Measurements from ENCODE around the gene CA11.

Gene CA11

GRCh38 chr19:48600679-48601417 is 45.1 kb downstream of the CA11 start:
- H3K4me1 ChIP-seq (ENCODE audit: low read length): no peaks in the 10 kb centered on the region
- no peaks in the 10 kb centered on the region for H3K9me2 ChIP-seq (replicated peaks; ENCODE audit: insufficient read depth, low read length)
- no peak for DNase-seq
- no peak overlapping the region for H3K9ac ChIP-seq (ENCODE audit: low read length)
- no peak overlapping the region for H3K4me3 ChIP-seq (ENCODE audit: low read length)
- H3K79me2 ChIP-seq (ENCODE audit: low read length): no peaks in the 10 kb centered on the region
- no peaks in the 10 kb centered on the region for H3K9me3 ChIP-seq (replicated peaks; ENCODE audit: insufficient read depth, low read length)
- H3F3A ChIP-seq (ENCODE audit: insufficient read depth, low read length): no peaks in the 10 kb centered on the region
- no peak overlapping the region for H3K4me2 ChIP-seq (ENCODE audit: low read depth, low read length)
- no peaks in the 10 kb centered on the region for H3K36me3 ChIP-seq (replicated peaks; ENCODE audit: insufficient read depth, low read length)
- no peaks in the 10 kb centered on the region for H4K20me1 ChIP-seq (ENCODE audit: insufficient read depth, low read length)
- H3K27me3 ChIP-seq (replicated peaks; ENCODE audit: insufficient read depth, low read length): peaks cover 79% of the 10 kb centered on the region
- no peak overlapping the region for H2AFZ ChIP-seq (ENCODE audit: low read length)
- no peak for TF ChIP-seq CTCF (IDR thresholded peaks at IDR 0.05; ENCODE audit: low read length)
- no peak for TF ChIP-seq EZH2phosphoT487 (IDR thresholded peaks at IDR 0.05; ENCODE audit: low read length)
- TF ChIP-seq EZH2 (optimal IDR thresholded peaks at IDR 0.05; ENCODE audit: low read depth, low read length): no peak
- no peak overlapping the region for H3K27ac ChIP-seq (ENCODE audit: low read length)

GRCh38 chr19:48598996-48599700 is 46.8 kb downstream of the CA11 start:
- no peak overlapping the region for H3K4me2 ChIP-seq (ENCODE audit: low read depth, low read length)
- no peaks in the 10 kb centered on the region for H4K20me1 ChIP-seq (ENCODE audit: insufficient read depth, low read length)
- no peaks in the 10 kb centered on the region for H3K36me3 ChIP-seq (replicated peaks; ENCODE audit: insufficient read depth, low read length)
- H3K27ac ChIP-seq (ENCODE audit: low read length): no peak overlapping the region
- no peaks in the 10 kb centered on the region for H3K9me2 ChIP-seq (replicated peaks; ENCODE audit: insufficient read depth, low read length)
- H3F3A ChIP-seq (ENCODE audit: insufficient read depth, low read length): no peaks in the 10 kb centered on the region
- no peaks in the 10 kb centered on the region for H3K79me2 ChIP-seq (ENCODE audit: low read length)
- H3K9ac ChIP-seq (ENCODE audit: low read length): no peak overlapping the region
- H3K27me3 ChIP-seq (replicated peaks; ENCODE audit: insufficient read depth, low read length): peaks cover 87% of the 10 kb centered on the region
- H3K9me3 ChIP-seq (replicated peaks; ENCODE audit: insufficient read depth, low read length): no peaks in the 10 kb centered on the region
- no peak overlapping the region for H3K4me3 ChIP-seq (ENCODE audit: low read length)
- TF ChIP-seq EZH2 (optimal IDR thresholded peaks at IDR 0.05; ENCODE audit: low read depth, low read length): no peak
- TF ChIP-seq EZH2phosphoT487 (IDR thresholded peaks at IDR 0.05; ENCODE audit: low read length): no peak
- TF ChIP-seq CTCF (IDR thresholded peaks at IDR 0.05; ENCODE audit: low read length): no peak
- no peaks in the 10 kb centered on the region for H3K4me1 ChIP-seq (ENCODE audit: low read length)
- H2AFZ ChIP-seq (ENCODE audit: low read length): no peak overlapping the region
- DNase-seq: no peak

- H3K9ac ChIP-seq (ENCODE audit: low read length): no peak overlapping the region
- H3K4me2 ChIP-seq (ENCODE audit: low read depth, low read length): no peak overlapping the region
- peaks cover 83% of the 10 kb centered on the region for H3K27me3 ChIP-seq (replicated peaks; ENCODE audit: insufficient read depth, low read length)
- TF ChIP-seq CTCF (IDR thresholded peaks at IDR 0.05; ENCODE audit: low read length): no peak
- DNase-seq: no peak
- H3K36me3 ChIP-seq (replicated peaks; ENCODE audit: insufficient read depth, low read length): no peaks in the 10 kb centered on the region
- H4K20me1 ChIP-seq (ENCODE audit: insufficient read depth, low read length): no peaks in the 10 kb centered on the region
- no peaks in the 10 kb centered on the region for H3K9me2 ChIP-seq (replicated peaks; ENCODE audit: insufficient read depth, low read length)
- H3K4me1 ChIP-seq (ENCODE audit: low read length): no peaks in the 10 kb centered on the region
- H3K9me3 ChIP-seq (replicated peaks; ENCODE audit: insufficient read depth, low read length): no peaks in the 10 kb centered on the region
- no peaks in the 10 kb centered on the region for H3K79me2 ChIP-seq (ENCODE audit: low read length)
- no peak overlapping the region for H3K4me3 ChIP-seq (ENCODE audit: low read length)
- no peak overlapping the region for H2AFZ ChIP-seq (ENCODE audit: low read length)
- H3F3A ChIP-seq (ENCODE audit: insufficient read depth, low read length): no peaks in the 10 kb centered on the region
- H3K27ac ChIP-seq (ENCODE audit: low read length): no peak overlapping the region
These were observed 49.1 kb downstream of the CA11 start for GRCh38 chr19:48596679-48597465.
